Uterus (tissue), 4 donors: ENCODE data around the gene UTP11. TPM values are rescaled to one million over a fixed set of nuclear protein-coding genes. Genes with fewer than 3 reads are reported as not detected.

Experiments
- small RNA-seq: library from RNA; depleted of rRNA; stranded (forward); fragments of <200 nt; gene quantifications from one replicate; pipeline ENCODE3, GENCODE V24; 2016
- total RNA-seq, 4 donors: library from RNA; depleted of rRNA in 3 of 4; stranded (reverse); fragments of >200 nt in 3 of 4; gene quantifications; one replicate each; pipeline versions ENCODE4 v1.1.0 to v1.2.4, GENCODE V29; 2014 to 2023
- donor health status: DM: yes; HTN: yes; CAD: no.

Gene UTP11
- total RNA-seq, 4 donors from 2014 or later, result 8.2 to 60.3 (median 36.9) TPM

Small RNA genes within 50 kb of the gene (small RNA-seq; reads per million reads assigned to genes)
- gene RNU6-510P, result not detected

Other genes starting within 250 kb of the UTP11 start
- under 1 TPM in 2 of 4 donors, not detected in 2; 0.41 to 0.67 TPM for gene EPHA10, start 247.6 kb upstream of the UTP11 start, total RNA-seq
- gene MANEAL, start 218.9 kb upstream of the UTP11 start, total RNA-seq, result 1 to 10 TPM in 2 of 4 donors, not detected in 2; 1.8 to 2.6 TPM
- 10 to 100 TPM; 15.4 to 25.6 (median 20.1) TPM for gene C1orf122, start 204.9 kb upstream of the UTP11 start, total RNA-seq
- gene YRDC, start 204.5 kb upstream of the UTP11 start, total RNA-seq, result 10 to 100 TPM in 3 of 4 donors, 1 to 10 TPM in 1; 8.5 to 12.0 (median 10.5) TPM
- 10 to 100 TPM in 1 of 4 donors, 1 to 10 TPM in 3; 1.5 to 20.5 (median 4.8) TPM for gene MTF1, start 153.1 kb upstream of the UTP11 start, total RNA-seq
- 10 to 100 TPM; 20.2 to 79.4 (median 46.8) TPM for gene INPP5B, start 65.7 kb upstream of the UTP11 start, total RNA-seq
- gene SF3A3, start 22.7 kb upstream of the UTP11 start, total RNA-seq, result 100 to 1,000 TPM in 1 of 4 donors, 10 to 100 TPM in 3; 22.6 to 102 (median 45.4) TPM
- 10 to 100 TPM; 21.0 to 97.5 (median 42.1) TPM for gene FHL3, start 7.2 kb upstream of the UTP11 start, total RNA-seq
- not detected for gene POU3F1, start 34.1 kb downstream of the UTP11 start, total RNA-seq